Panc1 (cell line): ENCODE data around the gene ADGRL3. TPM values are rescaled to one million over a fixed set of nuclear protein-coding genes. Genes with fewer than 3 reads are reported as not detected.

Experiments used
- ATAC-seq: fragments of 200-7000 bp; cut with Tn5 transposase; 2 replicates; pipeline ENCODE4 v1.9.1; 2020; ENCODE audit warnings: mild to moderate bottlenecking, moderate library complexity
- BruUV-seq: library from RNA; stranded (reverse); fragments of 400-500 nt; replicated peaks from 2 replicates; lab custom pipeline; 2021; lab: Mats Ljungman, UMichigan
- CTCF ChIA-PET: fragments of 300-600 bp; sonication (Branson Sonifier 250); formaldehyde crosslinking; loops from one replicate; lab custom pipeline; 2022; ENCODE audit warnings: antibody characterized with exemption; lab: Charles Lee
- POLR2A ChIA-PET: fragments of 300-600 bp; sonication (Branson Sonifier 250); formaldehyde crosslinking; loops from one replicate; lab custom pipeline; 2022; ENCODE audit warnings: antibody characterized with exemption; lab: Charles Lee
- DNase-seq: peaks from one replicate; pipeline ENCODE4 v3.0.0-alpha.2; 2010; ENCODE audit warnings: low read depth, low spot score
- H3K27ac ChIP-seq: 2 replicates; pipeline ENCODE4 v1.5.1; 2011; ENCODE audit warnings: mild to moderate bottlenecking, low read length, inconsistent platforms
- H3K27me3 ChIP-seq: fragments of 200-500 bp; sonication (Bioruptor generic); 2 replicates; pipeline ENCODE4 v1.6.0; 2014; ENCODE audit warnings: low read length, inconsistent platforms; ENCODE audit not compliant: control insufficient read depth, insufficient read depth
- H3K36me3 ChIP-seq: fragments of 200-500 bp; sonication (Bioruptor generic); 2 replicates; pipeline ENCODE4 v1.5.1; 2014; ENCODE audit warnings: inconsistent platforms, mild to moderate bottlenecking, low read length, moderate library complexity; ENCODE audit not compliant: control insufficient read depth, insufficient read depth
- H3K4me1 ChIP-seq: 2 replicates; pipeline ENCODE4 v1.5.1; 2011; ENCODE audit warnings: inconsistent platforms, mild to moderate bottlenecking, low read length, moderate library complexity; ENCODE audit not compliant: control insufficient read depth, insufficient read depth
- H3K4me3 ChIP-seq, 2 experiments: 2 replicates each; pipeline ENCODE4 v1.5.1; 2011 to 2012; ENCODE audit warnings: low read depth in 2 of 2, low read length in 2 of 2, mild to moderate bottlenecking in 2 of 2, inconsistent platforms in 1 of 2, moderate library complexity in 1 of 2
- H3K9me3 ChIP-seq: fragments of 200-500 bp; sonication (Bioruptor generic); 2 replicates; pipeline ENCODE4 v1.5.1; 2014; ENCODE audit warnings: low read depth, mild to moderate bottlenecking, inconsistent platforms, low read length, moderate library complexity; ENCODE audit not compliant: control insufficient read depth, insufficient read depth
- CTCF ChIP-seq: fragments of 450-650 bp; IDR thresholded peaks from 2 replicates; pipeline ENCODE4 v1.5.1; 2017; ENCODE audit warnings: mild to moderate bottlenecking
- POLR2AphosphoS5 ChIP-seq: IDR thresholded peaks from 2 replicates; pipeline ENCODE4 v1.6.1; 2012; ENCODE audit warnings: mild to moderate bottlenecking, low read depth, low read length, moderate library complexity
- REST ChIP-seq, 2 experiments: IDR thresholded peaks; 2 replicates each; pipeline ENCODE4 v1.6.1; 2011 to 2012; ENCODE audit warnings: low read depth in 2 of 2, control low read depth in 1 of 2, low read length in 1 of 2, mild to moderate bottlenecking in 1 of 2, moderate library complexity in 1 of 2; ENCODE audit not compliant: insufficient read depth in 1 of 2
- SIN3A ChIP-seq: IDR thresholded peaks from 2 replicates; pipeline ENCODE4 v1.6.1; 2012; ENCODE audit warnings: low read depth, mild to moderate bottlenecking, low read length, moderate library complexity, borderline replicate concordance; ENCODE audit not compliant: insufficient read depth
- TCF7L2 ChIP-seq: IDR thresholded peaks from 2 replicates; pipeline ENCODE4 v1.6.1; 2011; ENCODE audit warnings: mild to moderate bottlenecking, low read depth, low read length, inconsistent platforms
- in situ Hi-C: cut with HindIII; loops from 2 replicates; pipeline ENCODE4 v1.10.0; 2016; ENCODE audit warnings: low sequenced_read_pairs, low pct_unique_long_range_greater_than_20kb
- intact Hi-C: fragments of 100-400 bp; cut with micrococcal nuclease; formaldehyde crosslinking; loops from one replicate; pipeline ENCODE4 v1.10.0; 2022; ENCODE audit not compliant: unreplicated experiment
- total RNA-seq: library from RNA; stranded (reverse); gene quantifications from one replicate; pipeline ENCODE4 v1.2.1, GENCODE V29; 2021; ENCODE audit not compliant: unreplicated experiment

Gene ADGRL3
- total RNA-seq, 1 experiment from 2014 or later, result 0.23 TPM

GRCh38 chr4:61427818-61428495 is 227.8 kb downstream of the ADGRL3 start:
- no peak overlapping the region for H3K27ac ChIP-seq
- DNase-seq (no peak), ATAC-seq (no peak)
- TF ChIP-seq POLR2AphosphoS5 (no peak), CTCF (no peak), SIN3A (no peak), TCF7L2 (no peak), REST (IDR thresholded peaks at IDR 0.05; ENCODE audit: insufficient read depth in 1 of 2, low read depth in 2 of 2, low read length in 1 of 2) (no peak)
- H3K4me1 ChIP-seq, result no peaks in the 10 kb centered on the region
- no peak overlapping the region for H3K4me3 ChIP-seq
- intact Hi-C loops (no loop called here), in situ Hi-C loops (no loop called here)
- H3K36me3 ChIP-seq, result no peaks in the 10 kb centered on the region
- CTCF ChIA-PET, result no interaction called here
- no TSS peak for BruUV-seq
- H3K9me3 ChIP-seq, result no peaks in the 10 kb centered on the region
- H3K27me3 ChIP-seq, result no peaks in the 10 kb centered on the region
- POLR2A ChIA-PET, result no interaction called here

GRCh38 chr4:61428950-61429349 is 228.8 kb downstream of the ADGRL3 start:
- TF ChIP-seq SIN3A, result no peak
- no peak for TF ChIP-seq CTCF
- TF ChIP-seq REST (IDR thresholded peaks at IDR 0.05; ENCODE audit: insufficient read depth in 1 of 2, low read depth in 2 of 2, low read length in 1 of 2), result no peak
- TF ChIP-seq POLR2AphosphoS5, result no peak
- no peak for TF ChIP-seq TCF7L2
- POLR2A ChIA-PET, result no interaction called here
- no peak overlapping the region for H3K4me3 ChIP-seq
- H3K27me3 ChIP-seq, result no peaks in the 10 kb centered on the region
- H3K4me1 ChIP-seq, result no peaks in the 10 kb centered on the region
- intact Hi-C loops, result no loop called here
- H3K36me3 ChIP-seq, result no peaks in the 10 kb centered on the region
- CTCF ChIA-PET, result no interaction called here
- H3K9me3 ChIP-seq, result no peaks in the 10 kb centered on the region
- no peak for ATAC-seq
- no peak overlapping the region for H3K27ac ChIP-seq
- no peak for DNase-seq
- no TSS peak for BruUV-seq
- in situ Hi-C loops, result no loop called here
